GM21381 (cell line): ENCODE measurements around the gene AP4S1.
"Not testable (repeated sequence)": the region's sequence is repeated elsewhere in the genome, so short reads cannot be mapped to it uniquely, and the experiment has no call there.

Source experiments
- ATAC-seq: cut with Tn5 transposase; IDR thresholded peaks from one replicate; pipeline ENCODE4 v1.9.1; 2021; ENCODE audit warnings: mild to moderate bottlenecking, moderate library complexity; ENCODE audit not compliant: unreplicated experiment

The AP4S1 gene

GRCh38 chr14:31083781-31084180 is 58.3 kb downstream of the AP4S1 start:
- no peak for ATAC-seq

GRCh38 chr14:31084385-31084784 is 58.9 kb downstream of the AP4S1 start:
- ATAC-seq, result no peak

DNA sequence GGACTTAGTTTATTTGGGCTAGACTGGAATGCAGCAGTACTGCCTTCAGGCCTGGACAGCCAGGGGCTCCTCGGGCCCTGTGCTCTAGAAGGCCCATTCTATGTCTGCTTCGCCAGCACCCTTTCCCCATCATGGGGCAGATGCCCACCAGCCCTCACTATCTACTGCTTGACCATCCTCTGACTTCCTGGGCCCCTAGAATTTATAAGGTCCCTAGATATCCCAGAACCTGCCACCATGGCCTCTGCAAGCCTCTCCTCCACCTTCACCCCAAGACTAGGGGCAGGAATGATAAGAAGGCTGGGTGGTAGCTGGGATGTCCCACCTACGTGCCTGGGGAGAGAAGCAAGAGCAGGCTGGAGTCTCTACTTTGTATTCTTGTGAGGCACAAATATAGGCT is 59.6 kb downstream of the AP4S1 start:
- ATAC-seq, result no peak

- ATAC-seq, result not testable (repeated sequence)
Measured at GRCh38 chr14:31086466-31086865, 61.0 kb downstream of the AP4S1 start.

- no peak for ATAC-seq
Measured at GRCh38 chr14:31090883-31091764, 65.7 kb downstream of the AP4S1 start.

DNA sequence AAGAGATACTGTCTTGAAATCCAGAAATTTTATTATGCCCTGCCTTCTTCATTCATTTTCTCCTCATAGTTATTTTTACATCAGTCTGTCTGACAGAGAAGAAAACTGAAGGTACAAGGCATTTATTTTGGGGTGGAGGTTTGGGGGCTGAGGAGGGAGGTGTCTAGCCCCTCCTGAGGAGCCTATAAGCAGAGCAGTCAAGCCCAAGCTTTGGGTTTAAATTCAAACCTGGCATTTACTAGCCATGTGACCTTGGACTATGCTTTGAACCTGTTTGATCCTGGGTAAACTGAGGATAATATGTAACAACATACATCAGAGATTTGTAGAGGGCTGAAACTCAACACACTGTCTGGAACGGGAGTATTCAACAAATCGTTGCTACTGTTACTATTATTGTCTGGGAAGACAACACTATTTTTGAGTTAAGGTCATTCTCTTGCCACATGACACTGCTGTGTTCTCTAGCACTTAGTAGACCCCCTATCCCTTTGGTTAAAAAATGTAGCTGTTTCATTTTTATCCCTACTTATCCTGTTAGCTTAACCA is 66.8 kb downstream of the AP4S1 start:
- no peak for ATAC-seq

DNA sequence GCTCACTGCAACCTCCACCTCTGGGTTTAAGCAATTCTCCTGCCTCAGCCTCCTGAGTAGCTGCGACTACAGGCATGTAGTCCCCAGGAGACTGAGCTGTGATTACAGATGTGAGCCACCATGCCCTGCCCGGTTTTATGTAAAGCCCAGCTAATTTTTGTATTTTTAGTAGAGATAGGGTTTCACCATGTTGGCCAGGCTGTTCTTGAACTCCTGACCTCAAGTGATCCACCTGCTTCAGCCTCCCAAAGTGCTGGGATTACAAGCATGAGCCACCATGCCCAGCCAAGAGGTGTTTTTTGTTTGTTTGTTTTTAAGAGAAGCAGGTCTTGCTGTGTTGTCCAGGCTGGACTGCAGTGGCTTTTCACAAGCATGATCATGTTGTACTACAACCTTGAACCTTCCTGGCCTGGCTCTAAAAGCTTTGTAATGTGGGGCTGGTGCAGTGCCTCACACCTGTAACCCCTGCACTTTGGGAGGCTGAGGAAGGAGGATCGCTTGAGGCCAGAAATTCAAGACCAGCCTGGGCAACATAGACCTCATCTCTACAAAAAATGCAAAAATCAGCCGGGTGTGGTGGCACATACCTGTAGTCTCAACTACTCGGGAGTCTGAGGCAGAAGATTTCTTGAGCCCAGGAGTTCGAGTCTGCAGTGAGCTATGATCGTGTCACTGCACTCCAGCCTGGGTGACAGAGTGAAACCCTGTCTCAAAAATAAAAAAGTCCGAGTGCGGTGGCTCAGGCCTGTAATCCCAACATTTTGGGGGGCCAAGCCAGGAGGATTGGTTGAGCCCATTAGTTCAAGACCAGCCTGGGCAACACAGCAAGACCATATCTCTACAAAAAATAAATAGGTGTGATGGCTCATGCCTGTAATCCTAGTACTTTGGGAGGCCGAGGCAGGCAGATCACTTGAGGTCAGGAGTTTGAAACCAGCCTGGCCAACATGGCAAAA is 68.7 kb downstream of the AP4S1 start:
- not testable (repeated sequence) for ATAC-seq

DNA sequence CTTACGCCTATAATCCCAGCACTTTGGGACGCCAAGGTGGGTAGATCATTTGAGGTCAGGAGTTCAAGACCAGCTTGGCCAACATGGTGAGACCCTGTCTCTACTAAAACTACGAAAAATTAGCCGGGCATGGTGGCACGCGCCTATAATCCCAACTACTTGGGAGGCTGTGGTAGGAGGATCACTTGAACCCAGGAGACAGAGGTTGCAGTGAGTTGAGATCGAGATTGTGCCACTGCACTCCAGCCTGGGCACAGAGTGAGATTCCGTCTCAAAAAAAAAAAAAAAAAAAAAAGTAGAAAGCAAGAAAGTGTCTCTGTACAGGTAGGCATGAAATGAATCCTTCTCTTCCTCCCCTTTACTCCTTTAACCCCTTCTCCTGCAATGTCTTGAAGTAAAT is 70.4 kb downstream of the AP4S1 start:
- ATAC-seq, result not testable (repeated sequence)

DNA sequence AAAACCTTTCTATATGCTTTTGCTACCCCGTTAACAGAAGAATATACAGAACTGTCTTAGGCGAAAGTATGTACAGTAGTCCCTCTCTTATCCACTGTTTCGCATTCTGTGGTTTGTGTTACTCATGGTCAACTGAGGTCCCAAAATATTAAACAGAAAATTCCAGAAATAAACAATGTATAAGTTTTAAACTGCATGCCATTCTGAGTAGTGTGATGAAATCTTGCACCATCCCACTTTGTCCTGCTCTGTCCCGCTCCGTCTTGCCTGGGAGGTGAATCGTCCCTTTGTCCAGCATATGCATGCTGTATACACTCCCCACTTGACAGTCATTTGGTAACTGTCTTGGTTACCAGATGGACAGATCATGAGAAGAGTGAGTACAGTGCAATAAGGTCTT is 70.8 kb downstream of the AP4S1 start:
- no peak for ATAC-seq

GRCh38 chr14:31097081-31097480 is 71.6 kb downstream of the AP4S1 start:
- ATAC-seq, result no peak

GRCh38 chr14:31106768-31107167 is 81.3 kb downstream of the AP4S1 start:
- ATAC-seq, result no peak

GRCh38 chr14:31109257-31109656 is 83.8 kb downstream of the AP4S1 start:
- ATAC-seq, result no peak

GRCh38 chr14:31110872-31111271 is 85.4 kb downstream of the AP4S1 start:
- ATAC-seq, result no peak

DNA sequence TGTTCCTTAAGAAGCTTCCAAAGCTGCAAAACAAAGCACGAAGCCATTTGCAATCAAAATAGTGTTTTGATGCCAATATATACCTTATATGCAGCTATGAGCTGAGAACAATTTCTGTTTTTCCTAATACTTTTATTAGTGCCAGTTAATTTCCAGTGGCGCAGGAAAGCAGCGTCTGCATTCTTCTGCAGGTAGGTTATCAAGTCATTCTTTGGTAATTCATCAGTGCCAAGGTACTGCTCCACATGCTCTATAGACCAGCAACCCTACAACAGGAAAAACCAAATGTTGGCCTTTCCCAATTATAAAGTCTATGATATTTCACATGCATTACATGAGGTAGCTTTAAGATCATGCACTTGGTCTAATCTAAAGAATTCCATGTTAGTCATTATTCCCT is 88.3 kb downstream of the AP4S1 start:
- ATAC-seq, result no peak

- no peak for ATAC-seq
Measured at GRCh38 chr14:31118892-31119291, 93.4 kb downstream of the AP4S1 start.

DNA sequence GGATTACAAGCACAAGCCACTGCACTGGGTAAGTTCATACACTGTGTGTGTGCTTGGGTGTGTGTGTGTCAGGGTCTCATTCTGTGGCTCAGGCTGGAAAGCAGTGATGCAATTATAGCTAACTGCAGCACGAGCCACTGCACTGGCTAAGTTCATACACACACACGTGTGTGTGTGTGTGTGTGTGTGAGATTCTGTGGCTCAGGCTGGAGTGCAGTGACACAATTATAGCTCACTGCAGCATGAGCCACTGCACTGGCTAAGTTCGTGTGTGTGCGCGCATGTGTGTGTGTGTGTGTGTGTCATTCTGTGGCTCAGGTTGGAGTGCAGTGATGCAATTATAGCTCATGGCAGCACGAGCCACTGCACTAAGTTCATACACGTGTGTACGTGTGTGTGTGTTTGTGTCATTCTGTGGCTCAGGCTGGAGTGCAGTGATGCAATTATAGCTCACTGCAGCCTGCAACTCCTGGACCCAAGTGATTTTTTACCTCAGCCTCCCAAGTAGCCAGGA is 96.7 kb downstream of the AP4S1 start:
- ATAC-seq, result no peak

DNA sequence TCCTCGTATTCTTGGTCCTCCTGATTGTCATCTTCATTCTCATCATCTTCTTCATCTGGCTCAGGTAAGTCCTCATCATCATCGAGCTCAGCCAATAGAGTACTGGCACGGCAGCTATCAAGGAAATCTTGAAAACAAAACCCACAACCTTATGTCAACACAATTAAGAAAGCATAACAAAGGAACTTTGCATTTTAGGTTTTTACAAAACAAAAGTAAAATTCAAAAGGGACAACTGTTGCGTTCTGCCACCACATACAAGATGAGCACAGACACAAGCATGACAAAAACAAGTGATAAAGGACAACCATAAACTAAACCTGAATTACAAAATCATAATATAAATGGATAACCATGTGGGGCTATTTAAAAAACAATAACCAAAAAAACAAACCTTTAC is 97.5 kb downstream of the AP4S1 start:
- no peak for ATAC-seq

DNA sequence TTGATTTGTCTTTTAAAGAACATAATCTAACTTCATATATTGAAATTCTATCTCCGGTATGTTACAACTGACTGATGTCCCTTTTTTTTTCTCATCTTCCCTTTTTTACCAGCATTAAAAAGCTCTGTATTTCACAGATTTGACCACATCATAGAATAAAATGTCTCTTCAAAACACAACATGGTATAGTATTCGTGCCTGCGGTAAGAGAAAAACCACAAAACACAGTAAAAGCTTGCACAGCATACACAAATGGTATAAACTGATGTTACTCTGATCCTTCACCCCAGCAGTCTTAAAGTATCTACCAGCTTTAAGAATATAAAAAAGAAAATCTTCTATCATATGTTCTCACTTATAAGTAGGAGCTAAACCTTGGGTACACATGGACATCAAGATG is 98.7 kb downstream of the AP4S1 start:
- ATAC-seq, result no peak

DNA sequence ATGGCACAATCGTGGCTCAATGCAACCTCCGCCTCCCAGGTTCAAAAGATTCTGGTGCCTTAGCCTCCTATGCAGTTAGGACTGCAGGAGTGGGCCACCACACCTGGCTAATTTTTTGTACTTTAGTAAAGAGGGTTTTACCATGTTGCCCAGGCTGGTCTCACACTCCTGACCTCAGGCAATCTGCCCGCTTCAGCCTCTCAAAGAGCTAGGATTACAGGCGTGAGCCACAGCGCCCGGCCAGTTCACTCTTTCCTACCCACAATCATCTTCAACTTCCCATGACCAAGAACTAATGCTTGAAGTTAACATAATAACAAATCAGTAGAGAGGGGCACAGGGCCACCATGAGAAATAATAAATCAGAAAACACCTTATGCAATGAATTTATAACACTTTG is 99.8 kb downstream of the AP4S1 start:
- no peak for ATAC-seq

- ATAC-seq, result no peak
Measured at GRCh38 chr14:31126680-31127079, 101.2 kb downstream of the AP4S1 start.

GRCh38 chr14:31127690-31128089 is 102.2 kb downstream of the AP4S1 start:
- ATAC-seq, result peak; percentile 84
